HUDEP-2 (cell line): ENCODE results near the gene LYZL6.
A peak's percentile ranks its signal among the peaks of the same experiment; 100 is the strongest.
"Not testable (repeated sequence)": the region's sequence is repeated elsewhere in the genome, so short reads cannot be mapped to it uniquely, and the experiment has no call there.

Source experiments
- DNase-seq, 76 experiments: peaks; one replicate each; lab custom pipeline; 2025; ENCODE audit not compliant: unreplicated experiment in 76 of 76; lab: John Stamatoyannopoulos, UW

LYZL6 gene

GRCh38 chr17:35909408-35909807 lies 34.1 kb downstream of the LYZL6 start:
- DNase-seq, result no peak

GRCh38 chr17:35907691-35908090 lies 35.8 kb downstream of the LYZL6 start:
- DNase-seq, result no peak

DNA sequence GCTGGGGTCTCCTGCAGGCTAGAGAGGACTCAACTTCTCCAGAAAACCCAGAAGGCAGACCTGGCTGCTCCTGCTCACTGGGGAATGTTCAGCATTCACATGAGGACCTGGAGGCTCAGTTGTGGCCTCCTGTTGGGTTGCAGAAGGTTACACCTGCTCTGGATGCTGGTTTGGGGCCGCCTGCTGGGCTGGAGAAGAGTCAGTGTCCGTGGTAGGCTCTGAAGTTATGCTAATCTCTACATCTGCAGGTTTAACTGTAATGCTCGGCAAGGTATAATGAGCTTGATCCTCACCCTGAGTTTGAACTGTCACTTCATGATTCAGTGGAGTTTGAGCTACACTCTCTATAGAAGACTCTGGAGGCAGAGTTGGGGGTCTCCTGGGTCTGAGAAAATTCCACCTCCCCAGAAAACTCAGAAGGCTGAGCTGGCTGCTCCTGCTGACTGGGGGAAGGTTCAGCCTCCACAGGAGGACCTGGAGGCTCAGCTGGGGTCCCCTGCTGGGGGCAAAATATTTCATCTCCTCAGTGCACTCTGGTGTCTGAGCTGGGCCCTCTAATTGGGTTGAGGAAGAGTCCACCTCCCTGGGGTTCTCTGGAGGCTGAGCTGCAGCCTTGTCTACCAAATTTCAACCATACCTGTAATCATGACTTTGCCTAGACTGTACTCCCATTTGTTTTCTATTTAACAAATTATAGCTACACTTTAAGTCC lies 36.4 kb downstream of the LYZL6 start:
- DNase-seq, result no peak

DNA sequence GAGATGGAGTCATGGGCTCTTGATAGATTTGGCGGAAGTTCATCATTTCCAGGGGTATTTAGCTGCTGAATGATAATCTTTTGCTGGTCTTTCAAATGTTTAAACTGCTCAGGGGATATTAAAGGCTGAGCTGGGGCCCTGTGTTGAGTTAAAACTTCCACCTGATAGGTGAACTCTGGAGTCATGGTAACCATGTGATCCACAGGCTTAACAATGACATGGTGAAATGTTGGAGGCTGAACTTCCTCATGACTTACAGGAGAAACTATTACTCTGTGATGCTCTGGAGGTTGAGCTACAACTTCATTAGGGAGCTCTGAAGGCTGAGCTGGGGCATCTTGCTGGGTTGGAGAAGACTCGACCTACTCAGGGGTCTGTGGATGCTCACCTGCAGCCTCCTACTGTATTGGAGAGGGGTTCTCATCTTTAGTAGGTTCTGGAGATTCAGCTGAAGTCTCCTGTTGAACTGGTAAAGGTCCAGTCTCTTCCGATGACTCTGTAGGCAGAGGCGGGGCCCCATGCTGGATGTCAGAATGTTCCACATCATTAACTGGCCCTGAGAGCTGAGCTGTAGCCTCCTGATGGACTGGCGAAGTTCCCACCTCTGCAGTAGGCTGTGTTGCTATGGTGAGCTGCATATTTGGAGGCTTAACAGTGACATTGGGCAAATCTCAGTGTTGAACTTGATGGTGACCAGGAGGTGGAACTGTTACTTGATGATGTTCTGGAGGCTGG lies 37.2 kb downstream of the LYZL6 start:
- no peak for DNase-seq

- DNase-seq, result no peak
Observed at GRCh38 chr17:35903451-35903850, 40.1 kb downstream of the LYZL6 start.

- DNase-seq, result no peak
Observed at GRCh38 chr17:35901631-35902175, 41.8 kb downstream of the LYZL6 start.

- no peak for DNase-seq
Observed at GRCh38 chr17:35900708-35901480, 42.6 kb downstream of the LYZL6 start.

GRCh38 chr17:35900280-35900679 lies 43.2 kb downstream of the LYZL6 start:
- DNase-seq, result no peak

DNA sequence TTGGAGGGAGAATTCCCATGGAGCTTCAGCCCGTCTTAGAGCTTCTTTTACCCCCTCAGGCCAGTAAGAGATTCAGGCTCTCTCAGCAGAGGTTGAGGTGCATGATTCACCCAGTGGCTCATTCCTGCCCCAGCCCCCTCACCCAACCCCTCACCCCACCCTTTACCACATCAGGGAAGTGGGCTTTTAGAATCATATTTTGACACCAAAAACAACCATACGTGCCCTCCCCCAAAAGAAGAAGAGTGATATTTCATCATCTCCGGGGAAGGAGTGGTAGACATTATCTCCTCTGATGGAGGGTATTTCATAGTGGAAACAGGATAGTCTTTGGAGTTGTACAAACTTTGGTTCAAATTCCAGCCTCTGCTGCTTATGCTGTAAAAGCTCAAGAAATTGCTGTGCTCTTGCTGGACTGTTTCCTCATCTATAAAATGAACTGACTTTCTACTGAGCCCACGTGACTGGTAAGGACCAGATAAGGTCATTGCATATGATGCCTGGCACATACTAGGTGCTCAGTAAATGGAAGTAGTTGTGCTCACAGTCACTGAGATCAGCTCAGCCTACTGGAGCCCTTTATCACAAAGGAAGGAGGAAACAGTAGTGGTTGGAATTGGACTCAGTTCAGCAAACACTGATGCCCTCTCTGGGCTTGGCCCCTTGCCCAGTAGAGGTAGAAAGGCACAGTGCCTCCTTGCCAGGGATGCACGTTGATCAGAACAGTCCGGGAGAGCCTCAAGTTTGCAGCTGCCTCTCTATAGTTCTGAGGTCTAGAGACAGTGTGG lies 45.0 kb downstream of the LYZL6 start:
- peak in 11 of 76 experiments; percentile 2 to 26 (median 15) for DNase-seq

- not testable (repeated sequence) for DNase-seq
Observed at GRCh38 chr17:35897772-35898171, 45.7 kb downstream of the LYZL6 start.

DNA sequence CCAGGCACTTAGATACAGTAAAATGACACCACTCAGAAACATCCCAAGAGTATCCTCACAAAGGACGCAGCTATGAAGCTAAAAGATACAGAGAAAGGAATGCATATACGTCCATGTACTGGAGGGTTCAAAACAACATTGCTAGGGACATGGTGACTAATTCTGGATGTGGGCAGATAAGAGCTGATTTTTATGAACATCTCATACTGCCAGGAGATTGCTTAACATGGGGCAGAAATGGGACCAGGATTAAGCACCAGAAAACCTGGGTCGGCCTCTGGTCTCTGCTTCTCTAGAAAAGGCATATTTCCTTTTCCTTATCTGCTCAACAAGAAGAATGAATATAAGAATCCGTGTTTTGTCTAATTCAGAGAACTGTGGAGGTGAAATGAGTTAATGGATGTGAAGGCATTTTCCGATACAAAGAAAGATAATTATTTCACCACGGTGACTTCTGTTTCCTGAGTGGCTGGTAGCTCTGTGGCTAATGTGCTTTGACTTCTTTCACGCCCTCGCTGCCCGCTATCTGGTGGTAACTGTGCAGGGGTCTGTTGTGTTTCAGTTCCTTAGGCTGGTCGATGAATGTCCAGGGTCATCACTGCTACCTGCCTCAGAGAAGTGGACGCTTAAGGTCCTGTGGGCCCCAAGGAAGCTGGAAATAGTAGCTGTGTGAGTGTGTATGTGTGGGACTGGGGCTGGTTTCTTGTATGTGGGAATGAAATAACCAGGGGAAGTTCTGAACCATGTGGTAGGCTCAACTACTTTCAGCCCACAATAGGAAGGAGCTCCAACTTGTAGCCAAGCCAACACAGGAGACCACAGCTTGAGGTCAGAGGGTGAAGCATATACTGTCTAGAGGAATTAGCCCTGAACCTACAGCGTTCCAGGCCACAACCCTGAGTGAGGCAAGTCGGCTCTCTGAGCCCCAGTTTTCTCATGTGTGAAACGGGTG lies 47.6 kb downstream of the LYZL6 start:
- DNase-seq, result no peak

GRCh38 chr17:35894206-35894605 lies 49.3 kb downstream of the LYZL6 start:
- no peak for DNase-seq

DNA sequence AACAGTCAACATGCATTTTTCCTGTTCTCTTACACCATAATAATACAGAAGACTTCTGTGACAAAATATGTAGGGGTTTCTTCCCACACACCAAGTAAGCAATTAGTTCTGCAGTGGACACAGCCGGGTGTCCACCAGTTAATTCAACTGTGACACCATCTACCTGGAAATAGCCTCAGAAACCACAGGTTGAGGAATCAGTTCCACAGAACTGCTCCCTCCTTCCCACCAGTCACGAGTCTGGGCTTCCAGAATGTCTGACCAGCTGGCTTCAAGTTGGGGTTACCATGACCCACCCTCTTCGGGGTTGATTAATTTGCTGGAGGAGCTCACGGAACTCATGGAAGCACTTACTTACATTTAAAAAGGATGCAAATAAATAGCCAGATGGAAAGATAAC lies 49.8 kb downstream of the LYZL6 start:
- DNase-seq, result no peak

DNA sequence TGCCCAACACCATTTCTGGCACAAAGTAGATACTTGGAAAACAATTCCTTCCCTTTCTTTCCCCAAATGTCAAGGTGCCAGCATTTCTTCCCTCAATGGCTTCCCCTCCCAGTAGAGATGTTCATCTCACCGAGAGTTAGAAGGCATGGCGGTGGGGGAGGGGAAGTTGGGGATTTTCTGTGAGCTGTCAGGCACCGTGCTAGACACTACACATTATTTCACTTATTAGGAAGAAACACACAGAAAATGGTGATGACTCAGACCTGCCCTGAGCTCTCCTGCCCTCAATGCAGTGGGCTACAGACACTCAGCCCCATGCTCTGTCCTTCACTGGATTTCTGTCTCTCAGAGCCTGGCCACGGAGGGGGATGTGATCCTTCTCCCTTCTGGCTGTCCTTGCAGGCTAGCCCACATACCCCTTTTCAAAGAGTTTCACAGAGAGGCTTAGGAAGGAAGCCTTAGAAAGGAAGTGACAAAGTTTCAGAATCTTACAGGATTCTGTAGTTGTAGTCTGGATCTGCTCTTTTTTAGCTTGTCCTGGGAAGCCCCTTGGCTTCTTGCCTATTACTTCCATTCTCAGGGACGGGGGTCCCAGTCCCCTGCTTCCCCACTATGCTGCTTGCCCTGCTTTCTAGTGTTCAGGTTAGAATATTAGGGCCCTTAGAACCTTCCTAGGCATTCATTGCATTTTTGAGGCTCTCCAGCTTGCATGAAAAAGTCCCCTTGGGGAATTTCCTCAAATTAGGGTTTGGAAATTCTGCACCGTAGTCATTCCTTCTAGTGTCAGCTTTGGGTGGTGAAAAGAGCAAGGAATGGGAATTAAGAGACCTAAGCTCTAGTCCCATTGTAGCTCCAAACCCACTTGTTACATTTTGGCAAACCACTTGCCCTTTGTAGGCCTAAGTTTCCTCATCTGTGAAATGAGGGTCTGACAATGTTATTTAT lies 51.1 kb downstream of the LYZL6 start:
- no peak for DNase-seq

GRCh38 chr17:35891269-35891668 lies 52.2 kb downstream of the LYZL6 start:
- DNase-seq, result no peak

GRCh38 chr17:35890774-35891155 lies 52.7 kb downstream of the LYZL6 start:
- peak in 1 of 76 experiments; percentile 10 for DNase-seq

- no peak for DNase-seq
Observed at GRCh38 chr17:35889818-35890773, 53.4 kb downstream of the LYZL6 start.
